Astrocyte of the cerebellum (primary cell): ENCODE data around the gene BRSK2.

Experiments
- DNase-seq: peaks from one replicate; pipeline ENCODE4 v3.0.0-alpha.2; 2011; ENCODE audit warnings: low read depth
- H3K4me3 ChIP-seq: 2 replicates; pipeline ENCODE4 v1.5.1; 2011; ENCODE audit warnings: mild to moderate bottlenecking, low read depth, low read length, moderate library complexity
- CTCF ChIP-seq: IDR thresholded peaks from 2 replicates; pipeline ENCODE4 v1.5.1; 2012; ENCODE audit warnings: low read length, low read depth, moderate library complexity, mild to moderate bottlenecking; ENCODE audit errors: missing control alignments
- in situ Hi-C: cut with HindIII; loops from 2 replicates; pipeline ENCODE4 v1.10.0; 2017; ENCODE audit warnings: low sequenced_read_pairs

Gene BRSK2

GRCh38 chr11:1451781-1452470 lies 62.2 kb downstream of the BRSK2 start:
- in situ Hi-C loops, result loop anchor here (5.0 kb wide), 1 partner anchor 70 kb away; no protein-coding TSS in a partner anchor
- DNase-seq, result no peak
- H3K4me3 ChIP-seq, result no peak overlapping the region
- no peak for TF ChIP-seq CTCF

GRCh38 chr11:1452744-1453143 lies 63.0 kb downstream of the BRSK2 start:
- no peak overlapping the region for H3K4me3 ChIP-seq
- no peak for TF ChIP-seq CTCF
- in situ Hi-C loops, result loop anchor here (5.0 kb wide), 1 partner anchor 70 kb away; no protein-coding TSS in a partner anchor
- no peak for DNase-seq

GRCh38 chr11:1453611-1454034 lies 63.9 kb downstream of the BRSK2 start:
- DNase-seq, result no peak
- in situ Hi-C loops, result loop anchor here (5.0 kb wide), 1 partner anchor 71 kb away; no protein-coding TSS in a partner anchor
- TF ChIP-seq CTCF, result no peak
- no peak overlapping the region for H3K4me3 ChIP-seq

- no peak for DNase-seq
- no peak for TF ChIP-seq CTCF
- H3K4me3 ChIP-seq, result no peak overlapping the region
- in situ Hi-C loops, result loop anchor here (5.0 kb wide), 1 partner anchor 72 kb away; no protein-coding TSS in a partner anchor
Observed at GRCh38 chr11:1454576-1454975, 64.8 kb downstream of the BRSK2 start.

- TF ChIP-seq CTCF, result no peak
- DNase-seq, result no peak
- H3K4me3 ChIP-seq, result no peak overlapping the region
- in situ Hi-C loops, result no loop called here
Observed at GRCh38 chr11:1455032-1455762, 65.5 kb downstream of the BRSK2 start.

- no peak for DNase-seq
- TF ChIP-seq CTCF, result no peak
Observed at GRCh38 chr11:1455763-1456060, 66.0 kb downstream of the BRSK2 start.

More at GRCh38 chr11:1455763-1456060, 66.0 kb downstream of the BRSK2 start:
- no peak overlapping the region for H3K4me3 ChIP-seq
- in situ Hi-C loops, result no loop called here
